Dedifferentiated amniotic fluid mesenchymal stem cell (primary cell): ENCODE data around the gene BAIAP2L2.
"Not testable (repeated sequence)": the region's sequence is repeated elsewhere in the genome, so short reads cannot be mapped to it uniquely, and the experiment has no call there.

Experiments
- DNase-seq: peaks from one replicate; pipeline ENCODE4 v3.0.0-alpha.2; 2016; ENCODE audit errors: extremely low spot score

BAIAP2L2 gene

DNA sequence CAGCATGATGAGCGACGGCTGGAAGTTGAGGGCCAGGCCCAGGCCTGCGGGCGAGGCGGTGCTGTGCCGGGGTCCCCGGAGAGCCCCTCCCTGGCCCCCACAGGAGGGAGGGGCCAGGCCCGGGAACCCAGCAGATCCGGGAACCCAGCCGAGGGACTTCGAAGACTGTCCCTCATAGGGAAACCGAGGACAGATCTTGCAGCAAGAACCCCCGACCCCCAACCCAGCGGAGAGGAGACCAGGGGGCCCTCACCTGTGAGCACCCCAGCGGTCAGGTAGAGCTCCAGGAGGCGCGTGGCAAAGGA is 28.9 kb downstream of the BAIAP2L2 start:
- no peak for DNase-seq

DNA sequence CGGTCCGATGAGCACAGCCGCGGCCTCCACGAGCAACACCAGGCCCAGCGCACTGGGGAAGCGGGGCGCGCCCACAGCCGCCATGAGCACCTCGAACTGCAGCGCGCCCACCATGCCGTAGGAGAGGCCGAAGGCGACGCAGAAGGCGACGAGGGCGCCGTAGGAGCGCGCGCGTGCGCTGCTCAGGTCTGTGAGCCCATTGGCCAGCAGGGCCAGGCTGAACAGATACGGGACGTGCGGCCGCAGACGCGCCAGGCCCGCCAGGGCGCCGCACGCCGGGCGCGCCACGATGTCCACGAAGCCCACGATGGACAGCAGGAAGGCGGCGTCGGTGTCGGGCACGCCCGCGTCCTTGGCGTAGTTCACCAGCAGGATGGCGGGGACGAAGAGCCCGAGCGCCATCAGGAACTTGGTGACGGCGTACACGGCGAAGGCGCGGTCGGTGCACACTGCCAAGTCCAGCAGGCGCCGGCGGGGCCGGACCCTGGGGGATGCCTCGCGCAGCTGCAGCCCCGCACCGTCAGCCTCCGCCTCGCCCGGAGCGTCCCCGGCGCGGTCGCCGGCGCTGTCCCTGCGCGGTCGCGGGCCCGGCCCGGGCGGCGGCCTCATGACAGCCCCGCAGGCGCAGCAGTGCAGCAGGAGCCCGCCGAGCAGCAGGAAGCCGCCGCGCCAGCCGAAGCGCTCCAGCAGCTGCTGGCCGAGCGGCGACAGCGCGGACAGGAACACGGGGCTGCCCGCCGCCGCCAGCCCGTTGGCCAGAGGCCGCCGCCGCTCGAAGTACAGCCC is 29.4 kb downstream of the BAIAP2L2 start:
- DNase-seq, result no peak

DNA sequence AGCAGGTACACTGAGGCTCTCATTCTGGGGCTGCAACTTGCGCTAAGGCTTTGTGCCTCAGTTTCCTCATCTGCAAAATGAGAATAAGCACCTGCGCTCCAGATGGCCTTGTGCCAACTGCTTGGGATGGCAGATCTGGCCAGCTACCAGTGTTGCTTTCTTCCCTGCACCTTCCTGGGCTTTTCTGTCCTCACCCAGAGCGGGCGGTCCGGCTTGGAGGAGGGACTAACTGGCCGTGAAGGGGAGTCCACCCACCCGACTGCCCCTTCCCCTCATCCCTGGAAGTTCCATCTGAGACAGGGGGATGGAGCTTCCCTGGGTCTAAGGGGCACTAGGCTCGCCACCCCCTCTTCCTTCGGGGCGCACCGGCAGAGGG is 30.0 kb downstream of the BAIAP2L2 start:
- DNase-seq, result no peak

DNA sequence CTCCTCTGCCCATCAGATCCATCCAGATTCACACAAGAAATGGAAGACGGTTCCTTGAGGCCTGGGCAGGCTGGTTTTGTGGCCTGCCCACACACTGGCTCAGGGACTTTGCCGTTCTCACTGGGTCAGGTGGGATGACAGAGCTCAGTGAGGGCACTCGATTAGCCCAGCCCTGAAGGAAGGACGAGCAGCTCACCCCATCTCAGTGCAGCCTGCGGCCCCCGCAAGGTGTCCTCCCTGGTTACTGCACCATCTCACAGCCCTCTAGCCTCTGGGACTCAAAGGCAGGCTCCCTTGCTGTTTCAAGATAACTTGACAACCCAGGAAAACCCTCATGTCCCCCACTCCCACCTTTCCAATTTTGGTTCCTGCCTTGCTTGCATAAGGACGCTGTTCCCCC is 30.7 kb downstream of the BAIAP2L2 start:
- no peak for DNase-seq

DNA sequence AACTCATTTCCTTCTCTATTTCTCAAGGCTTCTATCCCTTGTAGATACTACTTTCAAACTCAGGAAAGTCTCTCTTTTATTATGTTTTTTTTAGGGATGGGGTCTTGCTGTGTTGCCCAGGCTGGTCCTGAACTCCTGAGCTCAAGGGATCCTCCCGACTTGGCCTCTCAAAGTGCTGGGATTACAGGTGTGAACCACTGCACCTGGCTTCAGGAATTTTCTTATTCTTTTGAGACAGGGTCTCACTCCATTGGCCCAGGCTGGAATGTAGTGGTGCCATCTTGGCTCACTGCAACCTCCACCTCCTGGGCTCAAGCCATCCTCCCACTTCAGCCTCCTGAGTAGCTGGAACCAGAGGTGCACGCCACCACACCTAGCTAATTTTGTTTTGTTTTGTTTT is 31.3 kb downstream of the BAIAP2L2 start:
- not testable (repeated sequence) for DNase-seq

DNA sequence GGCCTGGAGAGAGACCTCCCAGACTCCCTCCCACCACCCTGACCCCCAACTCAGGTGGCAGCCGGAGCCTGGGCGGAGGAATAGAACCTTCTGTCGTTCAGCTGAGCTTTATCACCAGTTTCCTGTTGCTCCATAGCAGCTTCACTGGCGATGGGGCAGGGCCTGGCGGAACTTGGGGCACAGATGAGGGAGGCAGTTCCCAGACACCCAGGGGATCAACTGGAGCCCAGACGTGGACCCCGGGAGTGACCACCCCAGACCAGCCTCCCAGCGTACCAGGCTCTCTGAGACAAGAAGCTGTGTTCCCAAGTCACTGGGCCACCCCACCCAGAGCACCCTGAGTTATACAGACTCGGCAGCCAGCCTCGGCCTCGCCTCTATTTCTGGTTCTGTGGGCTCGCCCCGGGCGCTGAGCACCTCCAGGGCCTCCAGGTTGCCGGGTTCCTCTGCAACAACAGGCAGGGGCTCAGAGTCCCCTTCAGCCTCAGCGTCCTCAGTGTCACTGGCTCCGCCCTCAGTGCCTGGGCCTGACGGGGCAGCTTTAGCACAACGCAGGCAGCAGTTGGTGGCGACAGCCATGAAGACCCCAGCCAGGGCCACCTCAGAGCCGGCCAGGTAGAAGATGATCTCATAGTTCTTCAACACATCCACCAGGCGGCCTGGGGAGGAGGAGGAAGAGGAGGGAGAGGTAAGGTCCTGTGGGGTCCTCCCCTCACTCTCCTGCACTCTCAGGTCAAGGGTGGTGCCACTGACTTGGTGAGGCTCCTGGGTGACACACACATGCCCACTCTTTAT is 32.2 kb downstream of the BAIAP2L2 start:
- no peak for DNase-seq

DNA sequence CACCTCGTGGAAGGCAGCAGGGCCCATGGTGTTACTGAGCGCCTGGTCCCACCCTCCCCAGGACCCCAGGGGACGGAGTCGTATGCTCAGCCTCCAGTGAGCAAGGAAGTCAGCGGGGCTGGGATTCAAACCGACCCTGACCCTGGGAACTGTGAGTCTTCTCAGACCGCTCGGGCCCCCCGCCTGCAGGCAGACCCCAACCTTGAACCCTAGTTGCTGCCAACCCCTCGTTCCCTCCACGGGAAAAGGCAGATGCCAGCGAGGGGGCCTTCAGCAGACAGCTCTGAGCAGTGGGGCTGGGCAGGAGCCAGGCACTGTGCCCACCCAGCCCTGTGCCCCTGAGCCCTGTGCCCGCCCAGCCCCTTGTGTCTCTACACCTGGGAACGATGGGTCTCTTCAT is 32.9 kb downstream of the BAIAP2L2 start:
- no peak for DNase-seq

DNA sequence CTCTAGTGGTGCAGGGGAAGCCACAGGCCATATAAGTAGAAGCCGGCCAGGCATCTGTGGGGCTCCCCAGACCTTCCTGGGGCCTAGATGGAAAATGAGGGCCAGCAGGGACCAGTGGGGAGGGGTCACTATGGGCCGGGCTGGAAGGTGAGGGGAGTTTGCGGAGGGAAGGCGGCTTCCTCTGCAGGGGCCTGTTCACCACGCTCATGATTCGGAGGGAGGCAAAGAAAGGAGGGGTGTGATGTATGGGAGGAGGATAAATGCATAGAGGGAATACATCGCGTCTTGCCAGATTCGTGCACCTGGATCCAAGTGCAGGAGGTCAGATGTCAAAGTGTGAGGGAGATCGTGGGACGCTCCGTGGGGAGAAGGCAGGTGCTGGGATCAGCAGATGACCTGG is 33.4 kb downstream of the BAIAP2L2 start:
- DNase-seq, result no peak

DNA sequence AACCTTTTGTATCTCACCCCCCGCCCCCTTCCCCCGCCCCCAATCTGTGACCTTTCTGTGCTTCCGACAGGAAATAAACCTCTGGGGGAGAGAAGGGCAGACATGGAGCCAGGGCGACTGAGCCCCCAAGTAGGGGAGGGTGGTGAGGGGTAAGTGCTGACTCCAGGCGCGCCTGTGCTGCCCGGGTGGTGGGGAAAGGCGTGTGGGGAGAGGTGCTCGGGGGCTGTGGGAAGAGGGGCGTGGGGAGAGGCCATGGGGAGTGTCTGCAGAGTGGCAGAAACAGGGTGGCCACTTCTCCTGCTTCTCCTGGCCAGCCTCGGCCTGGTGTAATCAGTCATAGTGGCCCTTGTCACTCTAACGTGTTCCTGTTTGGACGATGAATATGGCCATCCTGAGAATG is 34.5 kb downstream of the BAIAP2L2 start:
- DNase-seq, result no peak

DNA sequence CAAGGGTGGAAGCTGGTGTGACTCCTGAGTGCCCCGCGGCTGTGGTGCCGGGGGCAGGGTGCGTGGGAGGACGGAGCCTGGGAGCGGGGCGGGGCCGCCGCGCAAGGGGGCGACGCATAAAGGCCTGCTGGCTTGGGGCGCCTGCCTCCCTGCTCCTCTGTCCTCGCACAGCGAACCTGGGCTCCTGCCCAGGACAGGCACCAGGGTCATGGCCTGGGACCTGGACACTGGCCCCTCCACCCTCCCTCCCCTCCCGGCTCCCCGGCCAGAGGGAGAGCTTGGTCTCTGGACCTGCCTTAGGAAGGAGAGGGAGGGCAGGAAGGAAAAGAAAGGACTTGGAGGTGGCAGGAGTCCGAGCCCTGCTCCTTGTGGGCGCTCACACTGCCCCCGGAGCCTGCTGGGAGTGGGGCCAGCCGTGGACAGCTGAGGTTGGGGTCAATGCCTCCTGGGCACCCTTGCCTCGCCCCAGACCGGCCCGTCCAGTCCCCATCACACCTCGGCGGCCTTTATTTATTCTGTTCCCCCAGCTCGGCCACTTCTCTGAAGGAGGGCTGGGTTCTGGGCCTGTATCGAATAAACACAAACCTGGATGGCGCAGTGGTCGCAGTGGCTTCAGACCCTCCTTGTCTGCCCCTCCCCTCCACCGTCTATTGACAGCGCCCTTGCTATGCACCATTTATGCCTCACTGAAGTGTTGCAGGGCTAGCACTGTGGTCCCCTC is 35.2 kb downstream of the BAIAP2L2 start:
- no peak for DNase-seq

DNA sequence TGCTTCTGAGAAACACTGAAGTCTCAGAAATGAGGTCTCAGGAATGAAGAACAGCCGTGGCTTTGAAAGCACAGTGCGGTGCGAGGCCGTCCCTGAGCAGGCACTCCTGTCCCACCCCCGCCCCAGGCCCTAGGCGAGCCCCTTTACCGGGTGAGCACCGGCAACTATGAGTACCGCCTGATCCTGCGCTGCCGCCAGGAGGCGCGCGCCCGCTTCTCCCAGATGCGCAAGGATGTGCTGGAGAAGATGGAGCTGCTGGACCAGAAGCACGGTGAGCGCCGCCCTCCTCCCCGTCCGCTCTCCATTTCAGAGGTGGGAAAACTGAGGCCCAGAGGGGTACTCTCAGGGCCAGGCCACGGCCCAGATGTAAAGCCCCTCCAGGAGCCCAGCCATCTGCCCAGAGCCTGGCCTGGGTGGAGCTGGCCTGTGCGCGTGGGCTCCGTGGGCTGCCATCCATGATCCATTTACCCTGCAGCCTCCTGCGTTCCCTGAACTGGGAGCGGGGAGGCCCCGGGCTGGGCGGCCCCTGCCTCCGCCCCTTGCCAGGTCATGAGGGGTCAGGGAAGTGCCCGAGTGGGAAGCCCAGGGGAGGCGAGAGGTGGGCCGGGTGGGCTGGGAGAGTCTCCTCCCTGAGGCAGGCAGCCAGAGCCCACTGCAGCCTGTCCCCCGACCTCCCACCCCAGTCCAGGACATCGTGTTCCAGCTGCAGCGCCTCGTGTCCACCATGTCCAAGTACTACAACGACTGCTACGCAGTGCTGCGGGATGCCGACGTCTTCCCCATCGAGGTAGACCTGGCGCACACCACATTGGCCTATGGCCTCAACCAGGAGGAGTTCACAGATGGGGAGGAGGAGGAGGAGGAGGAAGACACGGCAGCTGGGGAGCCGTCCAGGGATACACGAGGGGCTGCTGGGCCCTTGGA is 36.0 kb downstream of the BAIAP2L2 start:
- no peak for DNase-seq

DNA sequence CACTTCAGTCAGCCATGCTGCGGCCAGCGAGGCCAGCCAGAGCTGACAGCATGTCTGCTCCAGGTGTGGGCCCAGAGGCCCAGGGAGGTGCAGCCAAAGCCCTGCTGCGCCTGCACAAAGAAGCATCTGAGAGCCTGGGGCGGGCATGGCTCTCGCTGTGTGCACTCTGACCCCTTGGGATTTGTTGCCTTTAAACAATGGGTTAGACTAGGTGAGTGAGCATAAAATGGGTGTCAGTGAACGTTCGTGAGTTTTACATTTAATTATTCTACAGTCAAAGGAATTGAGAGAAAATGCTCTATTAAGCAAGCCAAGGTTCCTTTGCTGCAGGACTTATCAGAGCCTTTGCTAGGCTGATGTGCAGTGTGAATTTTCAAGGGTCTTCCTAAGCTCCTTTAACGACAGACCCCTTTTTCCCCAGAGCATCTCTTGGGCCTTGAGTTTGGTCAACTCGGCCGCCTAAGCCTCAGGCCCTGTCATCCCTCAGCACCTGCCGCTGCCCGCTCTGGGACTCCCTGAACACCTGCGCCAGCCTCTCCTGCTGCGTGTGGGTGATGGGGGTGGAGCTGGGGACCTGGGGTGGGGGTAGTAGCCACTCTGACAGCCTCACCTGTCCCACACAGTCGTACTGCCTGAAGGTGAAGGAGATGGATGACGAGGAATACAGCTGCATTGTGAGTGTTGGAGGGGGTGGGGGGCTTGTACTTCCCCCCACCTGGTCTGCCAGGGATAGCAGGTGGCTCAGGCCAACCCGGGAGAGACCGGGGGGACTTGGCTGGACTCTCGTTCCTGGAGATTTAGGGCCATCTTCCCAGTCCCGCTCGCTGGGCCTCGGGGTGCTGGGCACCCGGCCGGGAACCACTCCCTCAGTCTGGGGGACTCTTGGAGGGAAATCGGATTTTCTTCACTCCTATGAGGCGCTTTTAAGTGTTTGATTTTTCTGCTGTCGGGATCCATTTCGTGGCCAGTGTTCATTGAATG is 37.0 kb downstream of the BAIAP2L2 start:
- no peak for DNase-seq

DNA sequence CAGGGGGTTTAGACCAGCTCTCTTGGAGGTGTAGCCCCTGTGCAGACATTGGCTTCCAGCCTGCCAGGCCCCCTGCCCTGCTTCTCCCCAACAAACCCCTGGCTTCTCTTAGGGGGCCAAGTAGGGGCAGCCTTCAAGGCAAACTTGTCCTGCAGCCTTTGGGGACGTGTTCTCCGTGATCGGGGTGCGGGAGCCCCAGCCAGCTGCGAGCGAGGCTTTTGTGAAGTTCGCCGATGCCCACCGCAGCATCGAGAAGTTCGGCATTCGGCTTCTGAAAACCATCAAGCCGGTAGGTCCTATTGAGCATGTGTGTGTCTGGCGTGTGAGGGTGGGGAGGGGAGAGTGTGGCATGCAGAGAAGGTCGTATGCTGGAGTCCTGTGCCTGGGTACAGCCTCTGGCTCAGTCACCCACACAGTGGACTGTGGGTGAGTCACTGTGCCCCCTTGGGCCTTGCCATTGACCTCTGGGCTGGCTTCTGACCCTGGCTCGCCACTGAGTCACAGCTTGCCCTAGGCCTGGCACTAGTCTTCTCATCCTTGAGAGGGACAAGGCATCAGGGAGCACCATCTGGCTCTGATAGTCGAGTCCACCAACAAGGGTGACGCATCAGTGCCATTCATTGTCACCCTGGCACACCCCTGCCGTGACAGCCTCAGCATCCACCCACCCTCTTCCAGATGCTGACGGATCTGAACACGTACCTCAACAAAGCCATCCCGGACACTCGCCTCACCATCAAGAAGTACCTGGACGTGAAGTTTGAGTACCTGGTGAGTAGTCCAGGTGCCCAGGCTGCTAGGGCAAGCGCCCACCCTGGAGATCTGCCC is 37.9 kb downstream of the BAIAP2L2 start:
- no peak for DNase-seq

DNA sequence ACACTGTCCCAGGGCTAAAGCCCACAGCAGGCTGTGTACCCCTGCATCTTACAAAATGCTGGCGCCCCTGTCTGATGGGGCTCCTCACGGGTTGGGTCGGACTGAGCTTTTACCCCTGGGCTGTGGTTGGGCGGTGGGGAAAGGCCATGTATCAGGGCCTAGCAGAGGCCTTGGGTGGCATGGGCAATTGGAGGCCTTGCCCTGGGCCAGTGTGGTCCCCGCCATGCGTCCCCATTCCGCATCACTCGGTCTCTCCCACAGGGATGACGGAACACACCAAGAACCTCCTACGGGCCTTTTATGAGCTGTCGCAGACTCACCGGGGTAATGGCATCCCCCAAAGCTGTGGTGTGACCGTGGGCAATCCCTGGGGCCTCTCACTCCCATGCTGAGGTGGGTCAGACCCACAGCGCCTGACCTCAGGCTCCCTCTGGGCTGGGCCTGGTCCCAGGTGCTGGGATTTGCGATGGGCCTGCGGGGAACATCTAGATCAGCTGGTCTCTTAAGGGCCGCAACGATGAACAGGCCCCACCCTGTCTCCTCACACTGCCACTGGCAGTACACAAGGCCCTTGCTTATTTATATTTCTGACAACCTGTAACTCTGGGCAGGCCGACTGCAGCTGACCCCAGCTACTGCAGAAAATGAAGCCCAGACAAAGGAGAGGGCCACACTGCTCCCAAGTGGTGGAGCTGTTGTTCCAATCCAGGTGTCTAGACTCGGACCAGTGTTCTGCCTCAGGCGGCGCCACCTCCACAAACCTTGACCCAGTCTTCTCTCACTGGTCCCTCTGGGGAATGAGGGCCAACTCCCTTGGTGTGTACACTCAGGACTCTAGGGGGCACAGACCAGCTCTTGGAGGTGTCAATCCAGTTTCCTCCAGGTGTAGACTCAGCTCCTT is 38.8 kb downstream of the BAIAP2L2 start:
- DNase-seq, result no peak

DNA sequence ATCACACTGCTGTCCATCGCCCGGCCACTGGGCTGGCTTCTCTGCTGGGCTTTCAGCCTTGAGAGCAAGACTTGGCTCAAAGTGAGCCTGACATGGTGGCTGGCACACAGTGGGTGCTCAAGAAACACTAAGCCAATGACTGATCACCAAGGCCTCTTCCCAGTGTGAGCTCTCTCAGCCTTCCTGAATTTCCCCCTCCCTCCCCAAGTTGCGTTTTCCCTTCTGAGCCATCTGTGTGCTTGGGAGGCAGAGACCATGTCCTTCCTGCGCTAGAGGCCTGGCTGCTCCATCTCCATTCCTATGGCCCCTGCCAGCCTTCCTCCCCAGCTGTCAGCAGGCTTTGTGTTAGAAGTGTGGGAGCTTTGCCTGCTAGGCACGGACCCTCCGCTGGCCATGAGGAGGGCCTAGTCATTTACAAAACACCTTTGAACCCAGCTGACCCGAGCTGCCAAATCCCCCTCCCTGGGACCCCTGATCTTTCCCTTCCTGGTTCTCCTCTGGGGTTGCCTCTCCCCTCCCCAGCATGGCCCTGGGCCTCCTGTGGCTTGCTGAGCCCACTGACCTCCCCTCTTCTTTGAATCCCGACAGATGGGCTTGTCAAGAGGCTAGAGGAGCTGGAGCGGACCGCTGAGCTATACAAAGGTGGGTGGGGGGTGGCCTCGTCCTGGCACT is 40.1 kb downstream of the BAIAP2L2 start:
- no peak for DNase-seq

DNA sequence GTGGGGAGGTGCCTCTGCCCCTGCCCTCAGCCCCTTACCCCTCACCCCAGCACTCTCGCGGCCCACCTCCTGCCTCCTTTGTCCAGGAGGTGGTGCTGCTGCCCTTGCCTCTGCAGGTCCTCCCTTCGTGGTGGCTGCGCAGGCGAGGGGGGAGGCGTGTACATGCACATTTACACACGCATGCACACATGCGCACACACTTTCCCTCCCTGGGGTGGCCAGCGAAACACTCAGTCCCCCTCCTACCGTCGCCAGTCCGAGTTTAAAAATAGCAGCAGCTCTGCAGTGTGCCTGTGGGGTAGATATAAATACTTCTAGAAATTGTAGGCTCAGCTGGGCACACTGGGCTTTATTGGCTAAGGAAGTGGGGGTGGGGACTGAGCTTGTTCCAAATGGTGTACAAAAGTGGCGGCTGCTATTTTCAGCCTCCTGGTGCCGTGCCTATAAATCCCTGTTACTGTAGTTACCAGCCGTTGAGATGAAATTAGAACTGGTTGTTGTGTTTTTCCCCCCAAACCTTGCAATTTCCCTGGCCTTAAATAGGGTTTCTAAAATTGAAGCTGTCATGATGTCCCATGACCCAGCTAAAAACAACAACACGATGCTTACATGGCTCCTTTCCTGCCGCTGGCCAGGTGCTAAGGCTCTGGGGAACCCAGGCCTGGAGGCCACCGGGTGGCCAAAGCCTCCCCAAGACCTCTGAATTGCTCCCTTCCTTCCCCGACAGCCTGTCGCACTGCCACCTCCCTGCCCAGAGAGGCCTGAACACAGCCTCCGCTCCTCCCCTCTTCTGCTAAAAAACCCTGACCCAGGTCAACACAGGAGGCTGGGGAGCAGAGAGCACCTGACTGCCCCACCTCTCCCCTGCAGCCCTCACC is 40.9 kb downstream of the BAIAP2L2 start:
- no peak for DNase-seq
